GM04504 (cell line): ENCODE measurements around the gene PAK4.
"Not testable (repeated sequence)": the region's sequence is repeated elsewhere in the genome, so short reads cannot be mapped to it uniquely, and the experiment has no call there.

ENCODE experiments used
- DNase-seq: peaks from one replicate; pipeline ENCODE4 v3.0.0-alpha.2; 2012; ENCODE audit warnings: low read depth

The PAK4 gene

DNA sequence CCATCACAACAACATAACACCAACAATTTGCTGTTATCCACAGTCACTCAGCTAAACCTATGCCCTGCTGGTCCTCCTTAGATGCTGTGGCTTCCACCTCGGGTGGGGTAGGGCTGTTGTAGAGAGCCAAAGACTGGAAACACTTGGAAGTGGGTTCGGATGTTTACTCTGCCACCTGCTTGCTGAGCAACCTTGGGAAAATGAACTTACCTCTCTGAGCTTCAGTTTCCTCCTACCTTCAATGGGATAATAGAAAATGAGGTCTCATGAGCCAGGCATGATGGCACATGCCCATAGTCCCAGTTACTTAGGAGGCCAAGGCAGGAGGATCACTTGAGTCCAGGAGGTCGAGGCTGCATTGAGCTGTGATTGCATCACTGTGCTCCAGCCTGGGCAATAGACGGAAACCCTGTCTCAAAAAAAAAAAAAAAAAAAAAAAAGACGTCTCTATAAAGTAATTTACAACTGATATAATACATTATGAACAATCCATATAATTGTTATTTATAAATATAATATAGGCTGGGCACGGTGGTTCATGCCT, 81.8 kb downstream of the PAK4 start:
- DNase-seq: no peak

- DNase-seq: no peak
Observed at GRCh38 chr19:39208175-39208795, 82.7 kb downstream of the PAK4 start.

- DNase-seq: no peak
Observed at GRCh38 chr19:39209196-39209595, 83.6 kb downstream of the PAK4 start.

- no peak for DNase-seq
Observed at GRCh38 chr19:39211731-39212374, 86.3 kb downstream of the PAK4 start.

- no peak for DNase-seq
Observed at GRCh38 chr19:39212375-39212742, 86.8 kb downstream of the PAK4 start.

GRCh38 chr19:39215323-39215722, 89.7 kb downstream of the PAK4 start:
- not testable (repeated sequence) for DNase-seq

GRCh38 chr19:39217094-39217493, 91.5 kb downstream of the PAK4 start:
- no peak for DNase-seq

DNA sequence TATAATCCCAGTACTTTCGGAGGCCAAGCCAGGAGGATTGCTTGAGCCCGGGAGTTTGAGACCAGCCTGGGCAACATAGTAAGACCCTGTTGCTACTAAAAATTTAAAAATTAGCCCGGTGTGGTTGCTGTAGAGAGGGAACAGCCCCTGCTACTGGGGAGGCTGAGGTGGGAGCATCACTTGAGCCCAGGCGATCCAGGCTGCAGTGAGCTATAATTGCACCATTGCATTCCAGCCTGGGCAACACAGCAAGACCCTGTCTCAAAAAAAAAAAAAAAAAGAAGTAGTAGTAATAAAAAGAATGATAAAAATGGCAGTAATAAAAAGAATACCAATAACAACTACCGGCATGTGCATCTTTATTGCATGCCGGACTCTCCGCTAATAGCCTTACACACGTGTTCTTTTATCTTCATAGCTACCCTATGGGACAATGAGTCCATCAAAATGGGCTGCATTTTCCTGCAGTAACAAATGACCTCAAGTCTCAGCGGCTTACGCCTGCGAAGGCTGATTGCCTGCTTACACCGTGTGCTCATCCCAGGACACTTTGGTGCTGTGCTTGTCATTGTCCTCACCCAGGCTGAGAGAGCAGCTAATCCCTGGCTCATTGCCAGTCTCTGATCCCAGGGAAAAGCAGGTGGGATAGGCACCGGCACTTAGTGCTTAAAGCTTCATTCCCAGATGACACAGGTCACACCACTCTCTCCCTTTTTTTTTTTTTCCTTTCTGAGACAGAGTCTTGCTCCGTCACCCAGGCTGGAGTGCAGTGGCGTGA, 92.8 kb downstream of the PAK4 start:
- DNase-seq: no peak

DNA sequence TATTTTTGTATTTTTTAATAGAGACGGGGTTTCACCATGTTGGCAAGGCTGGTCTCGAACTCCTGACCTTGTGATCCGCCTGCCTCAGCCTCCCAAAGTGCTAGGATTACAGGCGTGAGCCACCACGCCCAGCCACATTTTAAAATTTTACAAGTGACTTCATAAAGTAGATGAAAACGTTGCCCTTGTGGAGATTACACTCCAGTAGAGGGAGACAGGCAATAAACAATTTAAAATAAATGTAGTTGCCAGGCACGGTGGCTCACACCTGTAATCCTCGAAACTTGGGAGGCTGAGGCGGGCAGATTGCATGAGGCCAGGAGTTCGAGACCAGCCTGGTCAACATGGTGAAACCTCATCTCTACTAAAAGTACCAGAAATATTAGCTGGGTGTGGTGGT, 93.5 kb downstream of the PAK4 start:
- not testable (repeated sequence) for DNase-seq

- no peak for DNase-seq
Observed at GRCh38 chr19:39223703-39224279, 98.2 kb downstream of the PAK4 start.

- DNase-seq: no peak
Observed at GRCh38 chr19:39224910-39225309, 99.3 kb downstream of the PAK4 start.
